ENCODE data around the gene PKD2L2.
"Not testable (repeated sequence)": the region's sequence is repeated elsewhere in the genome, so short reads cannot be mapped to it uniquely, and the experiment has no call there.

PKD2L2 gene

DNA sequence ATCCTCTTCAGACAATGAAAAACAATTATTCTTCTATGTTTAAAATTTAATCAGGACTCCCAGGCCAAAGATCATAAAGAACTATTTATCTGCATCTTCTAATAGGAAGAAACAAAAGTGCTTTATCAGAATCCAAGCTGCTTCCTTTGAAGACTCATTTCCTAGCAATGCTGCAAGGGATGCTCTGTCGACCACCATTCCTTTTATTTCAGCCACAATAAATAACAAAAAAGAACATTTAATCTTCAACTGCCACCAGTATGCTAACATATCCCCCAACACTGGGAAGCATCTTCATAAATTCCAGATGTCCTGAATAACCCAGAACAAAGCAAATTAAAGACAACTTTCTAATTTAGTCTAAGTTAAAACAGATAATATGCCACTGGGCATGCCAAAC is 68.7 kb downstream of the PKD2L2 start:
- DNase-seq (ENCODE audit: low spot score): no peak

GRCh38 chr5:137959488-137959887 is 70.2 kb downstream of the PKD2L2 start:
- no peak for DNase-seq (ENCODE audit: low spot score)

DNA sequence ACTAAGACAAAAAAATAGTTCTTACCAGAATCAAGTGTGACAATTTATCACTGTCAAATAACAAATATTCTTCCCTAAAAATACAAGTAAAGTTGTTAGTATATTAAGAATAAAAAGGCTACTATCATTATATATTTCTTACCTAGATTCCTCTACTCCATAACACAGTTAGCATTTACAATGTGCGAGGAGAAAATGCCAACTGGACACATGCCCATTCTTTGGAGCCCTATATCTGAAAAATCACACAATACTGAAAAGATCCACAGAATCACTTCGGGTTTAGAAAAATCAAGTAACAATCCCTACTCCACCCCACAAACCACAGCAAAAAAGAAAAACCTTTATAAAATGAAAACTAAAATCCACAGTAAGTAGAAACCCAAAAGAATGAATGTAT is 70.9 kb downstream of the PKD2L2 start:
- DNase-seq (ENCODE audit: low spot score): no peak

DNA sequence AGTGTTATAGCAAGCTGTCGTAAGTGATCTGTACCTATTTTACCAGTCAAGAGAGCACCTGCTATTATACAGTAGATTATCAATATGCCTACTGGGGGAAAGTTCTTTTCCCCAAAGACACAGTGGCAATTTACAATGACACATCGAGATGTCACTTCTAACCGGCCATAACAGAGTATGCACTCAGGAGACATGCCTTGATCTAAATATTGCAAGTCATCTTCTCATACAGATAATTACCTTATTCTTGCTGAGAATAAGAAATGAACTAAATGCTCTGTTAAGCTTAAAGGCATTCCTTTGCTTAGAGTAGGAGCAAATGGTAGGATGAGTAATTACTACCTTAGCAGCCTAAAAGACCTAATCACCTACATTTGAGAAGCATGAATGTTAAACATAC is 71.6 kb downstream of the PKD2L2 start:
- no peak for DNase-seq (ENCODE audit: low spot score)

DNA sequence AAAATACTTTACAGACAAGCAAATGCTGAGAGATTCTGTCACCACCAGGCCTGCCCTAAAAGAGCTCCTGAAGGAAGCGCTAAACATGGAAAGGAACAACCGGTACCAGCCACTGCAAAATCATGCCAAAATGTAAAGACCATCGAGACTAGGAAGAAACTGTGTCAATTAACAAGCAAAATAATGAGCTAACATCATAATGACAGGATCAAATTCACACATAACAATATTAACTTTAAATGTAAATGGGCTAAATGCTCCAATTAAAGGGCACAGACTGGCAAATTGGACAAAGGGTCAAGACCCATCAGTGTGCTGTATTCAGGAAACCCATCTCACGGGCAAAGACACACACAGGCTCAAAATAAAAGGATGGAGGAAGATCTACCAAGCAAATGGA is 81.1 kb downstream of the PKD2L2 start:
- not testable (repeated sequence) for DNase-seq (ENCODE audit: low spot score)

GRCh38 chr5:137975208-137975607 is 86.0 kb downstream of the PKD2L2 start:
- no peak for DNase-seq (ENCODE audit: low spot score)

GRCh38 chr5:137989419-137989818 is 100.2 kb downstream of the PKD2L2 start:
- DNase-seq (ENCODE audit: low spot score): no peak
